ENCODE data around the gene PHF21A.

GRCh38 chr11:46133119-46133518 is 11.9 kb upstream of the PHF21A start:
- TF ChIP-seq, protein P1, sequence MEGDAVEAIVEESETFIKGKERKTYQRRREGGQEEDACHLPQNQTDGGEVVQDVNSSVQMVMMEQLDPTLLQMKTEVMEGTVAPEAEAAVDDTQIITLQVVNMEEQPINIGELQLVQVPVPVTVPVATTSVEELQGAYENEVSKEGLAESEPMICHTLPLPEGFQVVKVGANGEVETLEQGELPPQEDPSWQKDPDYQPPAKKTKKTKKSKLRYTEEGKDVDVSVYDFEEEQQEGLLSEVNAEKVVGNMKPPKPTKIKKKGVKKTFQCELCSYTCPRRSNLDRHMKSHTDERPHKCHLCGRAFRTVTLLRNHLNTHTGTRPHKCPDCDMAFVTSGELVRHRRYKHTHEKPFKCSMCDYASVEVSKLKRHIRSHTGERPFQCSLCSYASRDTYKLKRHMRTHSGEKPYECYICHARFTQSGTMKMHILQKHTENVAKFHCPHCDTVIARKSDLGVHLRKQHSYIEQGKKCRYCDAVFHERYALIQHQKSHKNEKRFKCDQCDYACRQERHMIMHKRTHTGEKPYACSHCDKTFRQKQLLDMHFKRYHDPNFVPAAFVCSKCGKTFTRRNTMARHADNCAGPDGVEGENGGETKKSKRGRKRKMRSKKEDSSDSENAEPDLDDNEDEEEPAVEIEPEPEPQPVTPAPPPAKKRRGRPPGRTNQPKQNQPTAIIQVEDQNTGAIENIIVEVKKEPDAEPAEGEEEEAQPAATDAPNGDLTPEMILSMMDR (IDR thresholded peaks at IDR 0.05; ENCODE audit: borderline replicate concordance, extremely low read depth, low read length, poor library complexity, severe bottlenecking): no peak
- no peak for TF ChIP-seq EZH2 (IDR thresholded peaks at IDR 0.05; ENCODE audit: borderline replicate concordance, low read depth, low read length, severe bottlenecking)

All from DND-41 (cell line).